ENCODE results near the gene AKAP11.

Gene AKAP11

DNA sequence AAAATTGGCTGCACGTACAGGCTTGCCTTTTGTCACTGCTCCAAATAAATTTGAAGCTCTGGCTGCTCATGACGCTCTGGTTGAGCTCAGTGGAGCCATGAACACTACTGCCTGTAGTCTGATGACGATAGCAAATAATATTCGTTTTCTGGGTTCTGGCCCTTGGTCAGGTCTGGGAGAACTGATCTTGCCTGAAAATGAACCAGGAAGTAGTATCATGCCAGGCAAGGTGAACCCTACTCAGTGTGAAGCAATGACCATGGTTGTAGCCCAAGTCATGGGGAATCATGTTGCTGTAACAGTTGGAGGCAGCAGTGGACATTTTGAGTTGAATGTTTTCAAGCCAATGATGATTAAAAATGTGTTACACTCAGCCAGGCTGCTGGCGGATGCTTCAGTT lies 16.1 kb upstream of the AKAP11 start:
- H3K4me1 ChIP-seq (ENCODE audit: control insufficient read depth, insufficient read depth, low read length) = no peaks in the 10 kb centered on the region
- H3K4me3 ChIP-seq (ENCODE audit: low read depth, low read length) = no peak overlapping the region
- H3K27me3 ChIP-seq (ENCODE audit: control insufficient read depth, insufficient read depth, low read length) = no peaks in the 10 kb centered on the region
- H3K9ac ChIP-seq (ENCODE audit: low read depth, low read length) = no peak overlapping the region
- no peaks in the 10 kb centered on the region for H3K9me3 ChIP-seq (ENCODE audit: control insufficient read depth, insufficient read depth, low read length)
- H3K36me3 ChIP-seq (ENCODE audit: control insufficient read depth, insufficient read depth, low read length) = no peaks in the 10 kb centered on the region

DNA sequence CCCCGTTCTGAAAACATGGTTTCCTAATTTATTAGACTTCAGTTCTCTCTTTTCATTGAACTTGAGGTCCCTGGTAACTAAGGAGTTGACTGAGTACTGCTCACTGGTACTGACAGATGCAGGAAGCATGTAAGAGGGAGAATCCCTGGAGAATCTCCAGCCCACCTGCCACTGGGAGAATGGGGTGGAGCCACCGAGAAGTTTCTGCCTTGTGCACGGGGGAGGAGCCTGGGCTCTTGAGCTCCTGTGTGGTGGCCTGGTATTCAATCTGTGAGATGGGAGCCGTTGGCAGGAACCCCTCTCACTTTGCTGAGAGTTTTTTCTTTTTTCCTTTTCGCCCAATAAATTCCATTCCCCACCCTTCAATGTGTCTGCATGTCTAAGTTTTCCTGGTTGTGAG lies 13.2 kb upstream of the AKAP11 start:
- Histone ChIP-seq H3K4me3 (ENCODE audit: low read depth, low read length) (no peak overlapping the region), H3K27me3 (ENCODE audit: control insufficient read depth, insufficient read depth, low read length) (no peaks in the 10 kb centered on the region), H3K9ac (ENCODE audit: low read depth, low read length) (no peak overlapping the region), H3K36me3 (ENCODE audit: control insufficient read depth, insufficient read depth, low read length) (no peaks in the 10 kb centered on the region), H3K9me3 (ENCODE audit: control insufficient read depth, insufficient read depth, low read length) (no peaks in the 10 kb centered on the region), H3K4me1 (ENCODE audit: control insufficient read depth, insufficient read depth, low read length) (no peaks in the 10 kb centered on the region)

DNA sequence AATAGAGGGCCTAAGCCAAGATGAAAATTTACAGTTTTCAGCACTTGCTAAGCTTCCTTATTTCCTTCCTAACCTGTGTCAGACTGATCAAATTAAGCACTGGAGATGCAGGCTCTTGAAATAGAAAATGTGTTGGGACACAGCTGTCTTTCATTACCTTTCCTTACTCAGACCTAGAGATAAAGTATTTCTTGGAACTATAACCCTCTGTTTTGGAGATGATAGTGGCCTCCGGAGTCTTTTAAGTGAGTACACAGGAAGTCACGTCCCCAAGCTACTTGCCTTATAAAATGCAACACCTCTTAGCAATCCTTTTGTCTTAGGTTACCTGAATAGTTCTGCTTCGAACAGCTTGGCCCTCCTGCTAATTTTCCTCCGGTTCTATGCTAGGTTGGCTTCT lies 12.4 kb upstream of the AKAP11 start:
- H3K4me3 ChIP-seq (ENCODE audit: low read depth, low read length) = no peak overlapping the region
- H3K9ac ChIP-seq (ENCODE audit: low read depth, low read length) = no peak overlapping the region
- H3K36me3 ChIP-seq (ENCODE audit: control insufficient read depth, insufficient read depth, low read length) = no peaks in the 10 kb centered on the region
- no peaks in the 10 kb centered on the region for H3K27me3 ChIP-seq (ENCODE audit: control insufficient read depth, insufficient read depth, low read length)
- no peaks in the 10 kb centered on the region for H3K4me1 ChIP-seq (ENCODE audit: control insufficient read depth, insufficient read depth, low read length)
- H3K9me3 ChIP-seq (ENCODE audit: control insufficient read depth, insufficient read depth, low read length) = no peaks in the 10 kb centered on the region

DNA sequence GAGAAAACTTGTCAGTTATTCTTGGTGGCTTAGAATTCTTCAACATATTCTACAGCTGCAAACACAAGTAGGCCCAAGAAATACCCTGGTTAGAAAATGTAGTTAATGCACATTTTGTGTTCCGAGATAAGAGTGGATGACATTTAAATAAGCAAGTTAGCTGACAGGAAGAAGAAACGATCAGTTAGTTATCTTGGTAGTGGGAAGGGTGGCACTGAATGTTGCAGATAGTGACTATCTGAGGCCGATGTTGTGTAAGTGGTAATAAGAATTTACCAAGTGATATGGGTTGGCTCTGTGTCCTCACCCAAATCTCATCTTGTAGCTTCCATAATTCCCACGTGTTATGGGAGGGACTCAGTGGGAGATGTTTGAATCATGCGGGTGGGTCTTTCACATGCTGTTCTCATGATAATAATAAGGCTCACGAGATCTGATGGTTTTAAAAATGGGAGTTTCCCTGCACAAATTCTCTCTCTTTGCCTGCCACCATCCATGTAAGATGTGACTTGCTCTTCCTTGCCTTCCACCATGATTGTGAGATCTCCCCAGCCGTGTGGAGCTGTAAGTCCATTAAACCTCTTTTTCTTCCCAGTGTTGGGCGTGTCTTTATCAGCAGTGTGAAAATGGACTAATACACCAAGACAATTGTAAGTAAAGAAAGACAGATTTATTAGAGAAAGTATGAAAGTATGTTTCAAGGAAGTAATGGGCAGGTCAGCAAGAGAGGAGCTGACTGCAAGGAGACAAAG lies 10.9 kb upstream of the AKAP11 start:
- Histone ChIP-seq H3K36me3 (ENCODE audit: control insufficient read depth, insufficient read depth, low read length) (no peaks in the 10 kb centered on the region), H3K27me3 (ENCODE audit: control insufficient read depth, insufficient read depth, low read length) (no peaks in the 10 kb centered on the region), H3K4me3 (ENCODE audit: low read depth, low read length) (no peak overlapping the region), H3K4me1 (ENCODE audit: control insufficient read depth, insufficient read depth, low read length) (no peaks in the 10 kb centered on the region), H3K9me3 (ENCODE audit: control insufficient read depth, insufficient read depth, low read length) (no peaks in the 10 kb centered on the region), H3K9ac (ENCODE audit: low read depth, low read length) (no peak overlapping the region)

DNA sequence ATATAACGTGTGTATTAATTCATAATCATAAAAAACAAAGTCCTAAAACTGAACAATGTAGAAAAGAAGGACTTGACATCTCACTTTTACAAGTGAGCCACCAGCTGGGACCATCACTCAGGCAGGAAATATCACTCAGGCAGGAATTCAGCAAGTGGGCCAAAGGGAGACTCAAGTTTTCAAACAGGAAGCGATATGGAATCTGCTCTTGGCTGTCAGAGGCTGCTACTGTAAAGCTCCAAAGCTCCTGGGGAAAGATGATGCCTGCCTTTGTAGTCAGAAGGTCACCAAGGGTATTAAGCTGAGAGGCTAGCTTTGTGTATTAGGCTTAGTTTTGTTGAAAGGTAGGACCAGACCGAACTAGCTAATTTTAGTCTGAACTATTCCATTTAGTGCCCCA lies 5.5 kb upstream of the AKAP11 start:
- Histone ChIP-seq H3K9me3 (ENCODE audit: control insufficient read depth, insufficient read depth, low read length) (no peaks in the 10 kb centered on the region), H3K4me3 (ENCODE audit: low read depth, low read length) (no peak overlapping the region), H3K9ac (ENCODE audit: low read depth, low read length) (no peak overlapping the region), H3K4me1 (ENCODE audit: control insufficient read depth, insufficient read depth, low read length) (no peaks in the 10 kb centered on the region), H3K27me3 (ENCODE audit: control insufficient read depth, insufficient read depth, low read length) (no peaks in the 10 kb centered on the region), H3K36me3 (ENCODE audit: control insufficient read depth, insufficient read depth, low read length) (no peaks in the 10 kb centered on the region)

DNA sequence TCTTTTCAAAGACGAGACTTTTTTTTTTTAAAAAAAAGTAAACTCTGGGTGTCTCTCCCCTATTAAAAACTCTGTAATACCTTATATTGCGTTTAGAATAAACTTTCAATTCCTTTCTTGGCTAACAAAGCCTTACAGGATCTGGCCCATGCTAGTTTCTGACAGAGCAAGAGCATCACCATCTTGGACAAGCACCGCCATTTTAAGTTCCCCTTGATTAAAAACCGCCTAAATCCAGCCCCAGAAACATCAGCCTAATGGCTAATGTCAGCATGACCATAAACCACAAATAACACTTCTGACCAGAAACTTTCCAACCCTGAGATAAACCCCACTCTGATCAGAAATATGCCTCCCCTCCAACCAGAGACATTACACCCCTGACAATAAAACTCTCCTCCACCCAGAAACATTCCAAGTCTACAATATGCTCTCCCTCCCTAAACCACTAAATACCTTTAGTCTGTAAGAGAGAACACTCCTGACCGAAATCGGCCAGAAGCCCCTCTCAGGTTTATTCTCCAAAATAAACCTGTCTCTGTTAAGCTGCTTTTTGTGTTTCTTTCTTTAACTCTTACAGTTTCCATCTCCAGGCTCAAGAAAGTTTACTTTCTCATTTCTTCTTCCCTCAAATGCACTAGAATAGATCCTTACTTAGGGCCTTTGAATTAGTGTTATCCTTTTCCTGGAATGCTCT lies 1.6 kb upstream of the AKAP11 start:
- Histone ChIP-seq H3K36me3 (ENCODE audit: control insufficient read depth, insufficient read depth, low read length) (no peaks in the 10 kb centered on the region), H3K4me1 (ENCODE audit: control insufficient read depth, insufficient read depth, low read length) (peaks cover 2% of the 10 kb centered on the region), H3K9me3 (ENCODE audit: control insufficient read depth, insufficient read depth, low read length) (no peaks in the 10 kb centered on the region), H3K9ac (ENCODE audit: low read depth, low read length) (no peak overlapping the region), H3K27me3 (ENCODE audit: control insufficient read depth, insufficient read depth, low read length) (no peaks in the 10 kb centered on the region), H3K4me3 (ENCODE audit: low read depth, low read length) (no peak overlapping the region)

DNA sequence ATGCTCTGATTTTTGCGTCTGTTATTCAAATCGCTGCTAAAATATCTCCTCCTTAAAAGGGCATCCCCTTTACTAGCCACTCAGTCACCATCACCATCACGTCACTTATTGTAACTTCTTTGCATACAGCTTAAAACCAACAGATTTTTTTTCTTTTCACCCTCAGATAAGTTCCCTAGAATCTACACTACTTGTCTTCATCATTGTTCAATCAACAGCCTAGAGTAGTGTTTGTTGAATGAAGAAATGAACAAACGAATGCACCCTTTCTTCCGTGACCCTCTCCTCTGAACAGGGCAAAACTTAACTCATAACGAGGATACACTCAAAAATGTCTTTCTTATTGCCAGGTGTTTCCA lies 1.1 kb upstream of the AKAP11 start:
- Histone ChIP-seq H3K9me3 (ENCODE audit: control insufficient read depth, insufficient read depth, low read length) (no peaks in the 10 kb centered on the region), H3K4me3 (ENCODE audit: low read depth, low read length) (peak overlapping the region; percentile 91), H3K27me3 (ENCODE audit: control insufficient read depth, insufficient read depth, low read length) (no peaks in the 10 kb centered on the region), H3K4me1 (ENCODE audit: control insufficient read depth, insufficient read depth, low read length) (peaks cover 7% of the 10 kb centered on the region), H3K9ac (ENCODE audit: low read depth, low read length) (no peak overlapping the region), H3K36me3 (ENCODE audit: control insufficient read depth, insufficient read depth, low read length) (no peaks in the 10 kb centered on the region)

DNA sequence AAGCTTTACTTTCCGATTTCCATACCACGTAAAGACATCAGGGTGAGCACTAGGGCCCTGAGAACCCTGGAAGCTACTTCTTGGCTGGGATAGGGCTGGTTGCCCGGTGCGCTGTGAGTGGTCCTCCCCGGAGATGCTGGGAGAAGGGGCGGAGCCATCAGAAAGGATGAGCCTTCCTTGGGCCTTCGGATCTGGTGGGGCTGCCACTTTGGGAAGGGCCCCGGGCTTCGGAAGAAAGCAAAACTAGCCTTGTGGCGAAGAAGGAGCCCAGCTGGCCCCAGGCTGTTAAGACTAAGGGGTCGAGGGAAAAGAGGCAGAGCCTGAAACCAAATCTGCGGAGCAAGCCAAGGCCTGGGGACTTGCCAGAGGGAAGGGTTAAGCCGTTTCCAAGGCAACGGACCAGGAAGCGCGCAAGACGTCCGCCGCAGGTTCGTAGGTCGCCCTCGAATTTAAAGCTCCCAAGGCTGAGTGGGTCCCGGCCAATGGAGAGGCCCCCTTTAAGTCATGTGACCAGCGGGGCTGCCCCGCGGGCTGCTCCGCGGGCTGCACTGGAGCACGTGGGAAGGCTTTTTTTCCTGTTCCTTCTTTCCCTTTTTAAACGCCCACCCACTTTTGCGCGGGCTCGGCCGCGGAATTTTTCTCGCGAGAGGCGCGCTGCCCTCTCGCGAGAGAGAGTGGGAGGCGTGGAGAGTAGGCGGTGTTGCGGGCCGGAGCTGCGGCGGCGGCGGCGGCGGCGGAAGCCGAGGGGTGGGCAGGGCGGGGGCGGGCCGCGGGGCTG lies 426 bp upstream of the AKAP11 start:
- H3K4me1 ChIP-seq (ENCODE audit: control insufficient read depth, insufficient read depth, low read length) = peaks cover 8% of the 10 kb centered on the region
- H3K4me3 ChIP-seq (ENCODE audit: low read depth, low read length) = peak overlapping the region; percentile 91
- no peak overlapping the region for H3K9ac ChIP-seq (ENCODE audit: low read depth, low read length)
- no peaks in the 10 kb centered on the region for H3K27me3 ChIP-seq (ENCODE audit: control insufficient read depth, insufficient read depth, low read length)
- H3K36me3 ChIP-seq (ENCODE audit: control insufficient read depth, insufficient read depth, low read length) = no peaks in the 10 kb centered on the region
- no peaks in the 10 kb centered on the region for H3K9me3 ChIP-seq (ENCODE audit: control insufficient read depth, insufficient read depth, low read length)

DNA sequence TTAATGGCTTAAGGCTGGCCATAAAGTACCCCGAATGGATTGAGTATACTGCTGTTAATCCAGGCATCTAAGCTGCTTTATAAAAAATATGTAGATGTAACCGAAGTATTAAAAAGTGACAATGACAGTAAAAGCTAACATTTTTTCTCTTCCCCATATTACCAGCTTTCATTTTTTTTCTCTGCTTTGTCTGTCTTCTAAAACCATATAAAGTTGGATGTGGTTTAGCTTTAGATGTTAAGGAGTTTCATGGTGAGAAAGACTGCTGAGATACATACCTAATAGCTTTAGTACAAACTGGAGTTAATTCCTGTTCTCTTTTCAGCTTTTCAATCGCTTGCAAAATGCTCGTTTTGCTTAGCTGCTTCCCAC lies 838 bp downstream of the AKAP11 start:
- Histone ChIP-seq H3K27me3 (ENCODE audit: control insufficient read depth, insufficient read depth, low read length) (no peaks in the 10 kb centered on the region), H3K9me3 (ENCODE audit: control insufficient read depth, insufficient read depth, low read length) (no peaks in the 10 kb centered on the region), H3K36me3 (ENCODE audit: control insufficient read depth, insufficient read depth, low read length) (no peaks in the 10 kb centered on the region), H3K4me1 (ENCODE audit: control insufficient read depth, insufficient read depth, low read length) (peaks cover 8% of the 10 kb centered on the region), H3K9ac (ENCODE audit: low read depth, low read length) (peak overlapping the region; percentile 42), H3K4me3 (ENCODE audit: low read depth, low read length) (peak overlapping the region; percentile 85)

DNA sequence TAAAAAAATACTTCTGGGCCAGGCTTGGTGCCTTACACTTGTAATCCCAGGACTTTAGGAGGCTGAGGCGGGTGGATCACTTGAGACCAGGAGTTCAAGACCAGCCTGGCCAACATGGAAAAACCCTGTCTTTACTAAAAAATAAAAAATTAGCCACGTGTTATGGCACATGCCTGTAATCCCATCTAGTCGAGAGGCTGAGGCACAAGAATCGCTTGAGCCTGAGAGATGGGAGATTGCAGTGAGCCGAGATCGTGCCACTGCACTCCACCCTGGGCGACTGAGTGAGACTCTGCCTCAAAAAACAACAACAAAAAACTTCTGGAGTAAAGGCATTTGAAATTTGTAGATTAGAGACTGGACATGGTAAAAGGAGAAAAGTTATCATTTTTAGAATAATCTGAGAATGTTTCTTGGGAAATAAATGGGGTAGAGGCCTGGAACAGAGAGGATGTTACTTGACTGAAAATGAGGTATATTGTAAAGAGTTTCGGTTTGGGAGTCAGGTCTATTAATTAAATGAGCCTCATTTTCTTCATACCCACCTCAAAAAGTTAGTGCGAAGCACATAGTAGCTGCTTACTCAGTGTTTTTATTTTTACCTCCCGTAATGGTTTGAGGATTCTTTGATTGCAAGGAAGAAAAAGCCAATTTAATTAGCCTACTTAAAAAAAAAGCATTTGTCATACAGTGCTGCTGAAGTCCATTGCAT lies 2.6 kb downstream of the AKAP11 start:
- no peak overlapping the region for H3K4me3 ChIP-seq (ENCODE audit: low read depth, low read length)
- H3K9ac ChIP-seq (ENCODE audit: low read depth, low read length) = no peak overlapping the region
- no peaks in the 10 kb centered on the region for H3K27me3 ChIP-seq (ENCODE audit: control insufficient read depth, insufficient read depth, low read length)
- H3K9me3 ChIP-seq (ENCODE audit: control insufficient read depth, insufficient read depth, low read length) = no peaks in the 10 kb centered on the region
- H3K36me3 ChIP-seq (ENCODE audit: control insufficient read depth, insufficient read depth, low read length) = no peaks in the 10 kb centered on the region
- H3K4me1 ChIP-seq (ENCODE audit: control insufficient read depth, insufficient read depth, low read length) = peaks cover 8% of the 10 kb centered on the region

DNA sequence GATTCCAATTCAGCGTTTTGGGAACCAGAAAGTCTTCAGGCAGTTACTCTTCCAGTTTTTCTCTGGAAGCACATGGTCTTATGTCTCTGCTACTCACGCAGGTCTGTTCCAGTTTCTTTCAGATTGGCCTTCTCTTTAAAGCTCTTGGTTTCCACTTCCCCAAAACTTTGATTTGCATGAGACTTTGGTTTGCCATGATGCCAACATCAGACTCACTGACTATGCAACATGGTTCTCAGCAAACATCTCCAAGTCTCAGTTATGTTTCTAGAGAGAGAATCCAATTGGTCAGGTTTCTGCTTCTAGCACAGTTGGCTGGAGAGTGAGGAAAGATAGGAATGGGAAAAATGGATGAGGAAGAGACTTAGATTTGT lies 3.1 kb downstream of the AKAP11 start:
- H3K4me1 ChIP-seq (ENCODE audit: control insufficient read depth, insufficient read depth, low read length) = peaks cover 8% of the 10 kb centered on the region
- H3K27me3 ChIP-seq (ENCODE audit: control insufficient read depth, insufficient read depth, low read length) = no peaks in the 10 kb centered on the region
- H3K9me3 ChIP-seq (ENCODE audit: control insufficient read depth, insufficient read depth, low read length) = no peaks in the 10 kb centered on the region
- no peak overlapping the region for H3K9ac ChIP-seq (ENCODE audit: low read depth, low read length)
- H3K36me3 ChIP-seq (ENCODE audit: control insufficient read depth, insufficient read depth, low read length) = no peaks in the 10 kb centered on the region
- no peak overlapping the region for H3K4me3 ChIP-seq (ENCODE audit: low read depth, low read length)

All from iPS-15b (cell line).